GM12865 (cell line): ENCODE results near the gene ZNF771.

Source experiments
- DNase-seq: peaks from one replicate; pipeline ENCODE4 v3.0.0; 2010; ENCODE audit warnings: low read depth
- H3K4me3 ChIP-seq: 2 replicates; pipeline ENCODE4 v1.5.1; 2011; ENCODE audit warnings: mild to moderate bottlenecking, low read depth, low read length, control low read depth
- TF ChIP-seq, protein P1 (sequence below): IDR thresholded peaks from 2 replicates; pipeline ENCODE4 v1.5.1; 2011; ENCODE audit warnings: low read length, control low read depth, low read depth, inconsistent platforms; ENCODE audit not compliant: insufficient read depth; ENCODE audit errors: missing control alignments

ZNF771 gene

GRCh38 chr16:30365200-30365599 lies 42.2 kb upstream of the ZNF771 start:
- no peak for DNase-seq
- TF ChIP-seq, protein P1, sequence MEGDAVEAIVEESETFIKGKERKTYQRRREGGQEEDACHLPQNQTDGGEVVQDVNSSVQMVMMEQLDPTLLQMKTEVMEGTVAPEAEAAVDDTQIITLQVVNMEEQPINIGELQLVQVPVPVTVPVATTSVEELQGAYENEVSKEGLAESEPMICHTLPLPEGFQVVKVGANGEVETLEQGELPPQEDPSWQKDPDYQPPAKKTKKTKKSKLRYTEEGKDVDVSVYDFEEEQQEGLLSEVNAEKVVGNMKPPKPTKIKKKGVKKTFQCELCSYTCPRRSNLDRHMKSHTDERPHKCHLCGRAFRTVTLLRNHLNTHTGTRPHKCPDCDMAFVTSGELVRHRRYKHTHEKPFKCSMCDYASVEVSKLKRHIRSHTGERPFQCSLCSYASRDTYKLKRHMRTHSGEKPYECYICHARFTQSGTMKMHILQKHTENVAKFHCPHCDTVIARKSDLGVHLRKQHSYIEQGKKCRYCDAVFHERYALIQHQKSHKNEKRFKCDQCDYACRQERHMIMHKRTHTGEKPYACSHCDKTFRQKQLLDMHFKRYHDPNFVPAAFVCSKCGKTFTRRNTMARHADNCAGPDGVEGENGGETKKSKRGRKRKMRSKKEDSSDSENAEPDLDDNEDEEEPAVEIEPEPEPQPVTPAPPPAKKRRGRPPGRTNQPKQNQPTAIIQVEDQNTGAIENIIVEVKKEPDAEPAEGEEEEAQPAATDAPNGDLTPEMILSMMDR = no peak
- no peak overlapping the region for H3K4me3 ChIP-seq

GRCh38 chr16:30366511-30366910 lies 40.9 kb upstream of the ZNF771 start:
- TF ChIP-seq, protein P1 = no peak
- H3K4me3 ChIP-seq = no peak overlapping the region
- no peak for DNase-seq

GRCh38 chr16:30367349-30368009 lies 39.9 kb upstream of the ZNF771 start:
- peak overlapping the region; percentile 92 for H3K4me3 ChIP-seq
- no peak for DNase-seq
- TF ChIP-seq, protein P1 = no peak

DNA sequence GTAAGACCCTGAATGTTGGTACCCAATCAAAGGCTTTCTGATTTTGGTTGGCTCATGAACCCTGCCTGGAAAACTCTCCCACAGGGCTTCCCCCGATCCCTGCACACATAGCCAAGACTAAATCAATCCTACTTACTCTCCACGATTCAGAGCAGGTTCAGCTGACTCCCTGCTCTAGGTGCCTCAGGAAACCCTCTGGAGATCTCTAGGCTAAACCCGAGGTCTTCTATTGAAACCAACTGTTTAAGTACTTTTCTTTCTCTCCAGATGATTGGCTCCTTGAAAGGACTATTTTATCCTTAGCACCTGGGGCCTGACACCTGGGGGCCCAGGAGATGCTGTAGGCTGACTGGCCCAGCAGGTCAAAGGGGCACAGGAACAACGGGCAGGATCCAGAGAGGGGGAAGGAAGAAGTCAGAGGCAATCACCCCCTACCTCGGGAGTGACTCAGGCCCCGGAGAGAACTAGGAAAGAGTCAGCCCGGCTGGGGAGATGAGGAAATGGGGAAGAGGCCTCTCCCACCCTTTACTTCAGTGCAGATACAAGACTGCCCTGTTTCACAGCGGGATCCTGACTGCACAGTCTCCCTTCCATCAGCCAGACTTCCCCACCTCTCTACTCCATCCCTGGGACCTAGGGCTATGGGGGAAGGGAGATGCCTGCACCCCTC lies 39.1 kb upstream of the ZNF771 start:
- TF ChIP-seq, protein P1 = no peak
- peak overlapping the region; percentile 92 for H3K4me3 ChIP-seq
- no peak for DNase-seq

DNA sequence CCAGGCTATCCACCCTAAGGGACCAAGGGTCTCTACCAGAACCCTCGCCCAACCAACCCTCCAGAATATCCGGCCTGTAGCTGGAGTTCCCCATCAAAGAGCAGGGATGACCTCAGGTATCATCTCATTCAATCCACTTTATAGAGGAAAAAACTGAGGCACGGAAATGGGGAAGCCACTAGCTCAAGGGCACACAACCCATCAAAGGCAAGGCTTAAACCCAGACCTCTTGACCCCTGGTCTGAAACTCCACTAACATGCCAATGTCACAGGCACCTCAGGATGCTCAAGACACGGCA lies 38.7 kb upstream of the ZNF771 start:
- peak overlapping the region; percentile 92 for H3K4me3 ChIP-seq
- no peak for DNase-seq
- TF ChIP-seq, protein P1 = no peak

DNA sequence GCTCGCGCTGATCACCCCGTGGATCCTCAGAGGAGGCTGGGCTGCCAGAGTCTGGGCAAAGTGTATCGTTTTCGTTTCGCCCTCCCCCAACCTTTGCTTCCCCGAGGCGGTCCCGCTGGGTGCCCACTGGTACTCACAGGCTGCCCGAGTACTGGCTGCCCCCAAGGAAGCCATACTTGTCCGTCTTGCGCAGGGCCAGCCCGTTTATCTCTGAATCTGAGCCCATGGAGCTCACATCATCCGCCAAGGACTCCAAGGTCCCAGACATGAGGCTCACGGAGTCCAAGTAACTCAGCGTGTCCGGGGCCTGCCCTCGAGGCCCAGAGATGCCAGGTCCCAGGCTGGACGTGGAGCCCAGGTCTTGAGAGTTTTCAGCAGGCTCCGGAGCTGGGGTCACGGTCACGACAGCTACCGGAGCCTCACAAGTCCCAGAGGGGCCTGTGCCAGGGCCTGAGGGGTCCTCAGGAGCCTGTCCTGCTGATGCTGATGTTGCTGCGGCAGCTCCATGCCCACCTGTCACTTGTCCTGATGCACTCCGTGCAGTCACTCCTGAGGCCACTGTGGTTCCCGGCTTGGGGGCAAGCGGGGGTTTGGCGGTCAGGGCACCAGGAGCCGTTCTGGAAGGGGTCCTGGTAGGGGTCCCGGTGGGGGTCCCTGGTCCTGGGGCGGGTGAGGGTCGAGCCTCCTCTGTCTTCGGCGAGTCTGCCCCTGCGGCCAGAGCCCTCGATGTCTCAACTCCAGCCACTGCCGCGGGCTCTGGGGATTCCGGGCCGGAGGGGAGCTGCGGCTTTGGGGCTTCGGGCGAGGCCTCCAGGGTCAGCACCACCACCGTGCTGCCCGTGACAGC lies 38.1 kb upstream of the ZNF771 start:
- no peak for DNase-seq
- H3K4me3 ChIP-seq = peak overlapping the region; percentile 92
- TF ChIP-seq, protein P1 = no peak
